ENCODE data around the gene FXYD6. TPM values are rescaled to one million over a fixed set of nuclear protein-coding genes. Genes with fewer than 3 reads are reported as not detected.

Gene FXYD6
- polyA plus RNA-seq, 4 donors, result 0.67 to 58.4 (median 22.6) TPM

GRCh38 chr11:117843666-117844484, 32.6 kb downstream of the FXYD6 start:
- FAIRE-seq, result no peak
- WGBS, 3 donors, result 21 to 24% (median 22%) methylated on average over 9 of the region's 9 CpGs
- peak; percentile 59 to 84 for DNase-seq
- Histone ChIP-seq H3K9me3 (ENCODE audit: control insufficient read depth in 2 of 2, insufficient read depth in 1 of 2, low read depth in 1 of 2, low read length in 1 of 2) (no peaks in the 10 kb centered on the region), H3K4me3 (ENCODE audit: low read depth in 1 of 3, low read length in 3 of 3) (no peak overlapping the region), H3K27ac (ENCODE audit: low read depth in 1 of 3, low read length in 2 of 3) (no peak overlapping the region), H3K36me3 (ENCODE audit: control insufficient read depth in 3 of 3, insufficient read depth in 2 of 3, low read depth in 1 of 3, low read length in 3 of 3) (peaks cover 0 to 21% (median 0%) of the 10 kb centered on the region in 3 donors), H3K27me3 (ENCODE audit: control insufficient read depth in 3 of 3, insufficient read depth in 3 of 3, low read length in 3 of 3) (no peaks in the 10 kb centered on the region), H3K4me1 (ENCODE audit: control insufficient read depth in 3 of 3, insufficient read depth in 2 of 3, low read depth in 1 of 3, low read length in 2 of 3) (peaks cover 0 to 7% (median 0%) of the 10 kb centered on the region in 3 donors)

GRCh38 chr11:117842131-117842941, 34.1 kb downstream of the FXYD6 start:
- Histone ChIP-seq H3K4me1 (ENCODE audit: control insufficient read depth in 3 of 3, insufficient read depth in 2 of 3, low read depth in 1 of 3, low read length in 2 of 3) (peaks cover 0 to 21% (median 2%) of the 10 kb centered on the region in 3 donors), H3K9me3 (ENCODE audit: control insufficient read depth in 2 of 2, insufficient read depth in 1 of 2, low read depth in 1 of 2, low read length in 1 of 2) (no peaks in the 10 kb centered on the region), H3K4me3 (ENCODE audit: low read depth in 1 of 3, low read length in 3 of 3) (no peak overlapping the region), H3K36me3 (ENCODE audit: control insufficient read depth in 3 of 3, insufficient read depth in 2 of 3, low read depth in 1 of 3, low read length in 3 of 3) (peaks cover 0 to 27% (median 0%) of the 10 kb centered on the region in 3 donors), H3K27me3 (ENCODE audit: control insufficient read depth in 3 of 3, insufficient read depth in 3 of 3, low read length in 3 of 3) (no peaks in the 10 kb centered on the region), H3K27ac (ENCODE audit: low read depth in 1 of 3, low read length in 2 of 3) (no peak overlapping the region)
- no peak for FAIRE-seq
- WGBS, 3 donors, result 74 to 79% (median 79%) methylated on average over 16 of the region's 16 CpGs
- no peak for DNase-seq

- Histone ChIP-seq H3K4me1 (ENCODE audit: control insufficient read depth in 3 of 3, insufficient read depth in 2 of 3, low read depth in 1 of 3, low read length in 2 of 3) (peaks cover 0 to 28% (median 2%) of the 10 kb centered on the region in 3 donors), H3K36me3 (ENCODE audit: control insufficient read depth in 3 of 3, insufficient read depth in 2 of 3, low read depth in 1 of 3, low read length in 3 of 3) (peaks cover 0 to 27% (median 0%) of the 10 kb centered on the region in 3 donors), H3K27me3 (ENCODE audit: control insufficient read depth in 3 of 3, insufficient read depth in 3 of 3, low read length in 3 of 3) (no peaks in the 10 kb centered on the region), H3K4me3 (ENCODE audit: low read depth in 1 of 3, low read length in 3 of 3) (no peak overlapping the region), H3K27ac (ENCODE audit: low read depth in 1 of 3, low read length in 2 of 3) (no peak overlapping the region), H3K9me3 (ENCODE audit: control insufficient read depth in 2 of 2, insufficient read depth in 1 of 2, low read depth in 1 of 2, low read length in 1 of 2) (no peaks in the 10 kb centered on the region)
- no peak for FAIRE-seq
- 86 to 94% (median 90%) methylated on average over 7 of the region's 7 CpGs for WGBS, 3 donors
- no peak for DNase-seq
Measured at GRCh38 chr11:117841551-117842031, 34.9 kb downstream of the FXYD6 start.

- Histone ChIP-seq H3K36me3 (ENCODE audit: control insufficient read depth in 3 of 3, insufficient read depth in 2 of 3, low read depth in 1 of 3, low read length in 3 of 3) (peaks cover 0 to 27% (median 0%) of the 10 kb centered on the region in 3 donors), H3K4me3 (ENCODE audit: low read depth in 1 of 3, low read length in 3 of 3) (no peak overlapping the region), H3K4me1 (ENCODE audit: control insufficient read depth in 3 of 3, insufficient read depth in 2 of 3, low read depth in 1 of 3, low read length in 2 of 3) (peaks cover 0 to 28% (median 2%) of the 10 kb centered on the region in 3 donors), H3K27ac (ENCODE audit: low read depth in 1 of 3, low read length in 2 of 3) (no peak overlapping the region), H3K27me3 (ENCODE audit: control insufficient read depth in 3 of 3, insufficient read depth in 3 of 3, low read length in 3 of 3) (no peaks in the 10 kb centered on the region), H3K9me3 (ENCODE audit: control insufficient read depth in 2 of 2, insufficient read depth in 1 of 2, low read depth in 1 of 2, low read length in 1 of 2) (no peaks in the 10 kb centered on the region)
- no peak for DNase-seq
- FAIRE-seq, result no peak
- 73 to 86% (median 80%) methylated on average over 11 of the region's 11 CpGs for WGBS, 3 donors
Measured at GRCh38 chr11:117840881-117841550, 35.4 kb downstream of the FXYD6 start.

GRCh38 chr11:117839936-117840813, 36.3 kb downstream of the FXYD6 start:
- DNase-seq (no peak), FAIRE-seq (no peak)
- 91 to 93% (median 91%) methylated on average over 8 to 10 of the region's 10 CpGs for WGBS, 3 donors
- Histone ChIP-seq H3K36me3 (ENCODE audit: control insufficient read depth in 3 of 3, insufficient read depth in 2 of 3, low read depth in 1 of 3, low read length in 3 of 3) (peaks cover 0 to 30% (median 0%) of the 10 kb centered on the region in 3 donors), H3K4me1 (ENCODE audit: control insufficient read depth in 3 of 3, insufficient read depth in 2 of 3, low read depth in 1 of 3, low read length in 2 of 3) (peaks cover 0 to 28% (median 2%) of the 10 kb centered on the region in 3 donors), H3K27me3 (ENCODE audit: control insufficient read depth in 3 of 3, insufficient read depth in 3 of 3, low read length in 3 of 3) (no peaks in the 10 kb centered on the region), H3K9me3 (ENCODE audit: control insufficient read depth in 2 of 2, insufficient read depth in 1 of 2, low read depth in 1 of 2, low read length in 1 of 2) (no peaks in the 10 kb centered on the region), H3K4me3 (ENCODE audit: low read depth in 1 of 3, low read length in 3 of 3) (no peak overlapping the region), H3K27ac (ENCODE audit: low read depth in 1 of 3, low read length in 2 of 3) (no peak overlapping the region)

- H3K27ac ChIP-seq (ENCODE audit: low read depth in 1 of 3, low read length in 2 of 3), result no peak overlapping the region
- H3K27me3 ChIP-seq (ENCODE audit: control insufficient read depth in 3 of 3, insufficient read depth in 3 of 3, low read length in 3 of 3), result no peaks in the 10 kb centered on the region
- WGBS, 3 donors, result 40 to 72% (median 55%) methylated on average over 7 of the region's 7 CpGs
- no peaks in the 10 kb centered on the region for H3K9me3 ChIP-seq (ENCODE audit: control insufficient read depth in 2 of 2, insufficient read depth in 1 of 2, low read depth in 1 of 2, low read length in 1 of 2)
- H3K4me3 ChIP-seq (ENCODE audit: low read depth in 1 of 3, low read length in 3 of 3), result no peak overlapping the region
- DNase-seq (peak in 1 of 2 donors; percentile 40), FAIRE-seq (no peak)
- peaks cover 0 to 33% (median 0%) of the 10 kb centered on the region in 3 donors for H3K36me3 ChIP-seq (ENCODE audit: control insufficient read depth in 3 of 3, insufficient read depth in 2 of 3, low read depth in 1 of 3, low read length in 3 of 3)
- H3K4me1 ChIP-seq (ENCODE audit: control insufficient read depth in 3 of 3, insufficient read depth in 2 of 3, low read depth in 1 of 3, low read length in 2 of 3), result peaks cover 0 to 30% (median 2%) of the 10 kb centered on the region in 3 donors
Measured at GRCh38 chr11:117839380-117839881, 37.0 kb downstream of the FXYD6 start.

GRCh38 chr11:117838901-117839300, 37.6 kb downstream of the FXYD6 start:
- 46 to 77% (median 56%) methylated on average over 8 of the region's 8 CpGs for WGBS, 3 donors
- no peaks in the 10 kb centered on the region for H3K9me3 ChIP-seq (ENCODE audit: control insufficient read depth in 2 of 2, insufficient read depth in 1 of 2, low read depth in 1 of 2, low read length in 1 of 2)
- no peaks in the 10 kb centered on the region for H3K27me3 ChIP-seq (ENCODE audit: control insufficient read depth in 3 of 3, insufficient read depth in 3 of 3, low read length in 3 of 3)
- no peak overlapping the region for H3K27ac ChIP-seq (ENCODE audit: low read depth in 1 of 3, low read length in 2 of 3)
- no peak overlapping the region for H3K4me3 ChIP-seq (ENCODE audit: low read depth in 1 of 3, low read length in 3 of 3)
- H3K36me3 ChIP-seq (ENCODE audit: control insufficient read depth in 3 of 3, insufficient read depth in 2 of 3, low read depth in 1 of 3, low read length in 3 of 3), result peaks cover 0 to 33% (median 0%) of the 10 kb centered on the region in 3 donors
- peaks cover 0 to 35% (median 2%) of the 10 kb centered on the region in 3 donors for H3K4me1 ChIP-seq (ENCODE audit: control insufficient read depth in 3 of 3, insufficient read depth in 2 of 3, low read depth in 1 of 3, low read length in 2 of 3)
- FAIRE-seq, result no peak
- DNase-seq, result no peak

Data from small intestine (tissue), 7 donors.